H7 (cell line): ENCODE measurements around the gene PLXDC1. TPM values are rescaled to one million over a fixed set of nuclear protein-coding genes. Genes with fewer than 3 reads are reported as not detected.
A peak's percentile ranks its signal among the peaks of the same experiment; 100 is the strongest.

Experiments used
- DNase-seq: peaks from one replicate; pipeline ENCODE4 v3.0.0; 2012
- H3K27me3 ChIP-seq: 2 replicates; pipeline ENCODE4 v1.6.0; 2011; ENCODE audit warnings: mild to moderate bottlenecking, low read length; ENCODE audit not compliant: control insufficient read depth, insufficient read depth
- H3K36me3 ChIP-seq: replicated peaks from 2 replicates; pipeline ENCODE4 v1.5.1; 2011; ENCODE audit warnings: low read length; ENCODE audit not compliant: control insufficient read depth, insufficient read depth
- H3K4me3 ChIP-seq: 2 replicates; pipeline ENCODE4 v1.5.1; 2011; ENCODE audit warnings: low read depth, mild to moderate bottlenecking, control low read depth, low read length, moderate library complexity; ENCODE audit not compliant: insufficient read depth
- total RNA-seq: library from RNA; depleted of rRNA; stranded (reverse); fragments of >200 nt; shearing (Covaris generic); gene quantifications from 2 replicates; pipeline ENCODE4 v1.2.3, GENCODE V29; 2014

The PLXDC1 gene
- total RNA-seq, 1 experiment from 2014 or later, result 0.38 TPM

- Histone ChIP-seq H3K36me3 (peaks cover 14% of the 10 kb centered on the region), H3K4me3 (no peak overlapping the region), H3K27me3 (no peaks in the 10 kb centered on the region)
- DNase-seq, result no peak
Observed at GRCh38 chr17:39192901-39193300, 41.5 kb upstream of the PLXDC1 start.

- no peak for DNase-seq
- Histone ChIP-seq H3K4me3 (no peak overlapping the region), H3K27me3 (no peaks in the 10 kb centered on the region), H3K36me3 (peaks cover 17% of the 10 kb centered on the region)
Observed at GRCh38 chr17:39191750-39192510, 40.5 kb upstream of the PLXDC1 start.

- no peak overlapping the region for H3K4me3 ChIP-seq
- peaks cover 26% of the 10 kb centered on the region for H3K36me3 ChIP-seq
- DNase-seq, result no peak
- H3K27me3 ChIP-seq, result no peaks in the 10 kb centered on the region
Observed at GRCh38 chr17:39187152-39187830, 35.9 kb upstream of the PLXDC1 start.

- no peak for DNase-seq
- H3K27me3 ChIP-seq, result no peaks in the 10 kb centered on the region
- peaks cover 22% of the 10 kb centered on the region for H3K36me3 ChIP-seq
- H3K4me3 ChIP-seq, result no peak overlapping the region
Observed at GRCh38 chr17:39186481-39187002, 35.1 kb upstream of the PLXDC1 start.

GRCh38 chr17:39183720-39184119 is 32.3 kb upstream of the PLXDC1 start:
- H3K27me3 ChIP-seq, result no peaks in the 10 kb centered on the region
- no peak overlapping the region for H3K4me3 ChIP-seq
- DNase-seq, result no peak
- peaks cover 20% of the 10 kb centered on the region for H3K36me3 ChIP-seq

DNA sequence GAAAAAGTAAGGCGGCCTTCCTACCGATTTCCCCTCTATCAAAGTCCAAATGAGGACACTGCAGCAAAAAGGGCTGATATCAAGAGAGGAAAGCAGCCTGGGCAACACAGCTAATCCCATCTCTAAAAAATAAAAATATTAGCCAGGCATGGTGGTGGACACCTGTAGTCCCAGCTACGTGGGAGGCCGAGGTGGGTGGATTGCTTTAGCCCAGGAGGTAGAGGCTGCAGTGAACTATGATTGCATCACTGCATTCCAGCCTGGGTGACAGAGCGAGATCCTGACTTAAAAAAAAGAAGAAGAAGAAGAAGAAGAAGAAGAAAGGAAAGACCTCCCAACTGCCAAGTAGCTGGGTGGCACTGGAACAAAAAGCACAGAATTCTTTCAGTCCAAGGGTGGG is 31.6 kb upstream of the PLXDC1 start:
- H3K36me3 ChIP-seq, result peaks cover 20% of the 10 kb centered on the region
- no peaks in the 10 kb centered on the region for H3K27me3 ChIP-seq
- no peak overlapping the region for H3K4me3 ChIP-seq
- DNase-seq, result no peak

- Histone ChIP-seq H3K36me3 (peaks cover 13% of the 10 kb centered on the region), H3K4me3 (no peak overlapping the region), H3K27me3 (no peaks in the 10 kb centered on the region)
- DNase-seq, result no peak
Observed at GRCh38 chr17:39181303-39181702, 29.9 kb upstream of the PLXDC1 start.

- H3K36me3 ChIP-seq, result peaks cover 4% of the 10 kb centered on the region
- no peak overlapping the region for H3K4me3 ChIP-seq
- DNase-seq, result no peak
- no peaks in the 10 kb centered on the region for H3K27me3 ChIP-seq
Observed at GRCh38 chr17:39178536-39178935, 27.1 kb upstream of the PLXDC1 start.

DNA sequence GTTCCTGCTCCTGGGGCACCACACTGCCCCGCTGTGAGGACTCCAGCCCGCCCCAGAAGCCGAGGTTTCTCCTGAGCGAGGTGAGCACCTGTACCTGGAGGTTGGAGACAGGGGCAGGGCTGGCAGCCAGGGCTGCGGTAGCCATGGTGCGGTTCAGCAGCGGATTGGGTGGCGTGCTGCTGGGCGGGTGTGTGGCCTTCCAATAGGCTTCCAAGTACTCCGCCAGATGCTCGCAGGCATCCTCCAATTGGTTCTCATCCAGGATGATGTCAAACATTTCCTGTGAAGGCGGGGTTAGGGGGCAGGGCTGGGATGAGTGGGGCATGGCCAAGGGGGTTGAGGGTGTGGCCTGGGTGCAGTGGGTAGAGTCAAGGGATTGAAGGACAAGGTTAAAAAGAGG is 25.8 kb upstream of the PLXDC1 start:
- Histone ChIP-seq H3K27me3 (no peaks in the 10 kb centered on the region), H3K4me3 (no peak overlapping the region), H3K36me3 (no peaks in the 10 kb centered on the region; the same call in 1 of the 2 replicates)
- DNase-seq, result peak; percentile 97

DNA sequence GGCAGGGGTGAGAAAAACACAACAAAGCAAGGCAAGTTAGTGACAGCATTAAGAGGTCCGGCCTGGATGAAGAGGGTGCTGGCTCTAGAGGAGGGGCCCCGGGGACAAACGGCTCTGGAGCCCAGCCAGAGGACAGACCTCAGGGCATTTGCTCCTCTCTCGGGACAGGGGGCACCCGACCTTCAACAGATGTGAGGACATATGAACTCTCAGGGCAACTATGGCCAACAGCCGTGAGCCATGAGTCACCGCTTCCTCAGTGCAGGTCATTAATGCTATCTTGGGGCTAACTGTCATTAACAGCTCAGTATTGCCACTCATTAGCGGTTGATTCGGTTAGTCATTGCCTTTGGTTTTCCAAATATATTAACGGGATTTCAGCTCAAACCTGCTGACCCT is 24.3 kb upstream of the PLXDC1 start:
- DNase-seq, result no peak
- Histone ChIP-seq H3K4me3 (no peak overlapping the region), H3K27me3 (no peaks in the 10 kb centered on the region), H3K36me3 (no peaks in the 10 kb centered on the region; the same call in 1 of the 2 replicates)

DNA sequence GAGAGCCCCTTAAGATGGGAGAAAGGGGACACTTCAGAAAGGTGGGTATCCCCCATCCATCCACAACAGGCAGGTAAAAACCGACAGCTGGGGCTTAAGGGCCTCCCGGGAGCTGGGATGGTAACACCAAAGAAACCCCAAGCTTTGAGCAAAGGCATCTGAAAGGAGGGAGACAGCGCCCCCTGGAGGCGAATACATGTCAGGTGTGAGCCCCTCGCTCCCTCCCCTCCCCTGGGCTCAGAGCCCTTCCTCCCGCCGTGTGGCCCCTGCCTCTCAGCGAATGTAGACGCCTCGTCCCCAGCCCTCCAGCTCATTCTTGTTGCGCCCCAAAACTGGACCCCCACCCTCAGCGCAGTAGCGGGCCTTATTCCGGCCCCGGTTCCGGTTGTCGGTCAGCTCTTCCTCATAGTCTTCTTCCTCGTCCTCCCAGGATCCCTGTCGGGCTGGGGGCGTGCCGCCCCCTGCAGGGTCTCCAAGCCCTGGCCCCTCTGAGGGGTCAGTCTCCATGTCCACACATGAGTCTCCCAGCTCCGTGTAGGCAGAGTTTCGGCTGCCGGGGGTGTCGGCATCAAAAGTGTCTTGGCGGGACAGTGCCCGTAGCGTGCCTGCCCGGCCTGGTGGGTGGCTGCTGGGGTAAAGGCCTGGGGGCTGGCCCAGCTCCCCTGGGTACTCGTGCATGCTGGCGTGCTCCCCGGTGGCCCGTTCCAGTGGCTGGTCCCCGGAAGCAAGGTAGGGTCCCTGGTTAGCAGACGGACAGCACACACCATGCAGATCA is 23.7 kb upstream of the PLXDC1 start:
- Histone ChIP-seq H3K4me3 (peak overlapping the region; percentile 24; the same call in 1 of the 2 replicates), H3K27me3 (no peaks in the 10 kb centered on the region), H3K36me3 (no peaks in the 10 kb centered on the region; the same call in 1 of the 2 replicates)
- DNase-seq, result peak; percentile 98

DNA sequence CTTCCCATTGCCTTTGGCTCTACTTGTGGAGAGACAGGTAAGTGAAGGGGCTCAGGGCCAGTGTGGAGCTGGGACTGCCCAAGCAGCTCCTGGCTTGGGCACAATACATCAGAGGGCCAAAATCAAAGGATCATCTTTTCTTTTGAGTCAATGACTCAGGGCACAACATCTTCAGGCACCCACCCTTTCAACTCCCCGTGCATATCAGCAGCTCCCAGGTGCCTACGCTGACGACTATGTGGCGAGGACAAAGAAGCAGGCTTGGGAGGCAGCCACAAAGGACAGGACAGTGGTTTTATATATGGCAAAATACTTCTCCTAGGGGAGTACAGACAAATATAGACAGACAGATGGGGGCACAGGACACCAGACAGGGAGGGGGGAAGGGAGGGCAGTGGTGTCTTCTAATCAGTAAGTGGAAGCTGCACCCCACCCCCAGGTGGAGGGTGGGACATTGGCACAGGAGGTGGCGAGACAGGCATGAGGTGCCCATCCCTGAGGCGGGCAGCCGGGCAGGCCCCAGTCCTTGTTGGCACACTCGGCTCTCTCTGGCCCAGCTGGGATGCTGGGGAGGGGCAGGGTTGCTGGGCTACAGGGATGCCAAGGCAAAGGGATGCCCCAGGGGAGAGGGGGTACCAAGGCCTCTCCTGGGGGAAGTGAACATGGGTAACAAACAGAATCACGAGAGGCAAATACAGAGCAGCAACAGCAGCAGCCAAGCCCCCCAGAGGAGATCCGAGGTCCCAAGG is 22.3 kb upstream of the PLXDC1 start:
- H3K36me3 ChIP-seq, result no peaks in the 10 kb centered on the region; the same call in 1 of the 2 replicates
- no peak overlapping the region for H3K4me3 ChIP-seq
- DNase-seq, result no peak
- no peaks in the 10 kb centered on the region; the same call in 1 of the 2 replicates for H3K27me3 ChIP-seq

DNA sequence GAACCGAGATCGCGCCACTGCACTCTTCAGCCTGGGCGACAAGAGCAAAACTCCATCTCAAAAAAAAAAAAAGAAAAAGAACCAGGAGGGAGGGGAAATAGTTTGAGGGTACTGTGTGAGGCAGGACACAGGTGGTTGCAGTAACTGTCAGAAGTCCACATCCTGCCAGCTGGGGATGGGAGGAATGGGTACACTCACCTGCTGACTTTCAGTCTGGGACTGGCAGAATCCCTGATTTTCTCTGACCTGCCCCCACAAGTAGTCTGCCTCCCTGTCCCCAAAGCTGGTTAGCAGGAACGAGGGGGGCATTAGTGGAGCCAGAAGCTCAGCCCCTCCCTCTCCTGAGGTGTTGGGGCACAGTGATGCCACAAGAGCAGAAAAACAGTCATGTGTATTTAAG is 21.6 kb upstream of the PLXDC1 start:
- no peak for DNase-seq
- no peaks in the 10 kb centered on the region; the same call in 1 of the 2 replicates for H3K27me3 ChIP-seq
- no peak overlapping the region for H3K4me3 ChIP-seq
- H3K36me3 ChIP-seq, result no peaks in the 10 kb centered on the region; the same call in 1 of the 2 replicates

- Histone ChIP-seq H3K36me3 (no peaks in the 10 kb centered on the region), H3K4me3 (no peak overlapping the region), H3K27me3 (peaks cover 2% of the 10 kb centered on the region)
- DNase-seq, result no peak
Observed at GRCh38 chr17:39171933-39172332, 20.5 kb upstream of the PLXDC1 start.
